Prostate gland (tissue), 2 donors: Measurements from ENCODE around the gene CEP131. TPM values are rescaled to one million over a fixed set of nuclear protein-coding genes. Genes with fewer than 3 reads are reported as not detected.

Experiments
- DNase-seq: peaks from one replicate; pipeline ENCODE4 v3.0.0-alpha.2; 2019; ENCODE audit warnings: low spot score
- H3K27ac ChIP-seq, 2 donors: fragments of 200-600 bp; sonication (generic); 2 replicates each; pipeline ENCODE4 v1.5.1; 2017 to 2019
- H3K27me3 ChIP-seq: fragments of 200-600 bp; sonication (generic); replicated peaks from 2 replicates; pipeline ENCODE4 v1.5.1; 2019; ENCODE audit not compliant: insufficient read depth
- H3K36me3 ChIP-seq, 2 donors: fragments of 200-600 bp; sonication (generic); 1 replicate in 1 of 2; 2 replicates in 1 of 2; pipeline versions ENCODE4 v1.5.1 to v1.8.1; 2017 to 2019
- H3K4me1 ChIP-seq: fragments of 200-600 bp; sonication (generic); replicated peaks from 2 replicates; pipeline ENCODE4 v1.5.1; 2019
- H3K4me3 ChIP-seq, 2 donors: fragments of 200-600 bp; sonication (generic); 2 replicates each; pipeline ENCODE4 v1.5.1; 2017 to 2019
- H3K9me3 ChIP-seq: fragments of 200-600 bp; sonication (generic); 2 replicates; pipeline ENCODE4 v1.5.1; 2017
- CTCF ChIP-seq, 4 experiments: fragments of 200-600 bp in 2 of 4; fragments of 450-650 bp in 2 of 4; sonication (generic) in 2 of 4; IDR thresholded peaks; 1 replicate in 3 of 4; 2 replicates in 1 of 4; pipeline ENCODE4 v1.5.1; 2016 to 2019; ENCODE audit warnings: antibody characterized with exemption in 4 of 4, mild to moderate bottlenecking in 2 of 4, moderate library complexity in 2 of 4
- POLR2A ChIP-seq: fragments of 450-650 bp; IDR thresholded peaks from one replicate; pipeline ENCODE4 v1.6.1; 2016; ENCODE audit warnings: antibody characterized with exemption, mild to moderate bottlenecking
- POLR2AphosphoS5 ChIP-seq: sonication (generic); formaldehyde crosslinking; IDR thresholded peaks from one replicate; pipeline ENCODE4 v1.6.1; 2017; ENCODE audit warnings: antibody characterized with exemption
- WGBS: methylation state at CpG from one replicate; pipeline ENCODE4 v1.1.5; 2018; 5-methylcytosine and 5-hydroxymethylcytosine counted together
- intact Hi-C: fragments of 100-400 bp; cut with DNase I; formaldehyde crosslinking; loops from one replicate; pipeline ENCODE4 v1.14.2; 2022
- total RNA-seq, 2 donors: library from RNA; depleted of rRNA; stranded (reverse); fragments of >200 nt; gene quantifications; one replicate each; pipeline ENCODE4 v1.1.0, GENCODE V29; 2016

The CEP131 gene
- total RNA-seq, 2 donors from 2014 or later, result 7.1 to 24.0 TPM

DNA sequence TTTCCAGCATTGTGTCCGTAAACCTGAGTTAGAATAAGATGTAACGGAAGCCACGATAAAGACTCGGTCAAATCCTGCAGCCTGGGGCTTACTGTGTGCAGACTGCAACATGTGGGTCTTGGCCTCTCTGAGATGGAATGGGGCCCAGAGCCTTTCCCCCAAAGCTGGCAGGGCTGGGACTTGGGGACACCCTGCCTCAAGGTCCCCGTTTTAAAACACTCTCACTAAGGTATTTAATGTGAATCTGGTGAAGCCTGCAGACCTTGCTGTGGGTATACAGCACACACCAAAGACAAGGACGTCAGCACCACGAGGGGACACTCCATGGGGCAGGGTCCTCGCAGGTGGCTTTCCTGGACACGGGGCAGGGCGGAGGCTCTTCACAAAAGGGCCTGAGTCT, 18.4 kb upstream of the CEP131 start:
- peaks cover 7% of the 10 kb centered on the region for H3K4me1 ChIP-seq
- no peaks in the 10 kb centered on the region for H3K36me3 ChIP-seq
- 89% methylated on average over 10 of the region's 10 CpGs for WGBS
- TF ChIP-seq POLR2A, result no peak
- no peak for TF ChIP-seq CTCF (IDR thresholded peaks at IDR 0.05)
- no peak for TF ChIP-seq POLR2AphosphoS5
- H3K27me3 ChIP-seq, result no peaks in the 10 kb centered on the region
- H3K9me3 ChIP-seq, result no peaks in the 10 kb centered on the region
- intact Hi-C loops, result loop anchor here (5.0 to 10.0 kb wide), 2 partner anchors 99 to 246 kb away; partner anchors contain the start of gene CHMP6
- H3K4me3 ChIP-seq, result no peak overlapping the region
- DNase-seq, result no peak
- no peak overlapping the region for H3K27ac ChIP-seq

DNA sequence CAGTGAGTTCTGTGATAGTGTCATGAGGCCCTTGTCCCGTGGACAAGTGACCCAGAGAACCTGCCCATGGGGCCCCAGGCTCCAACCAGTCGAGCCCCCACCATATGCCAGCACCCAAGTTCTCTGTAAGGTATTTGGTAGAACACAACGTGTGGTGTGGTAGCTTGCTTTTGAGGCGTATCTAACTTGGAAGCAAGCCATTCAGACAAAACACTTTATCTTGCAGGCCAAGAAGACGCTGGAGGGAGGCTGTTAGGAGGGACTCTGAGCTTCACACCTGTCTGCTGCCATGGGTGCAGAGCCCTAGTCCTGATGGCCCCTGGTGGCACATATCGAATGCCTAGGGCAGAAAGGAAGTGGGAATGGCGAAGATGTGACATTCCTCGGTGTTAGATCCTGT, 18.0 kb upstream of the CEP131 start:
- intact Hi-C loops, result loop anchor here (5.0 to 10.0 kb wide), 2 partner anchors 98 to 246 kb away; partner anchors contain the start of gene CHMP6

DNA sequence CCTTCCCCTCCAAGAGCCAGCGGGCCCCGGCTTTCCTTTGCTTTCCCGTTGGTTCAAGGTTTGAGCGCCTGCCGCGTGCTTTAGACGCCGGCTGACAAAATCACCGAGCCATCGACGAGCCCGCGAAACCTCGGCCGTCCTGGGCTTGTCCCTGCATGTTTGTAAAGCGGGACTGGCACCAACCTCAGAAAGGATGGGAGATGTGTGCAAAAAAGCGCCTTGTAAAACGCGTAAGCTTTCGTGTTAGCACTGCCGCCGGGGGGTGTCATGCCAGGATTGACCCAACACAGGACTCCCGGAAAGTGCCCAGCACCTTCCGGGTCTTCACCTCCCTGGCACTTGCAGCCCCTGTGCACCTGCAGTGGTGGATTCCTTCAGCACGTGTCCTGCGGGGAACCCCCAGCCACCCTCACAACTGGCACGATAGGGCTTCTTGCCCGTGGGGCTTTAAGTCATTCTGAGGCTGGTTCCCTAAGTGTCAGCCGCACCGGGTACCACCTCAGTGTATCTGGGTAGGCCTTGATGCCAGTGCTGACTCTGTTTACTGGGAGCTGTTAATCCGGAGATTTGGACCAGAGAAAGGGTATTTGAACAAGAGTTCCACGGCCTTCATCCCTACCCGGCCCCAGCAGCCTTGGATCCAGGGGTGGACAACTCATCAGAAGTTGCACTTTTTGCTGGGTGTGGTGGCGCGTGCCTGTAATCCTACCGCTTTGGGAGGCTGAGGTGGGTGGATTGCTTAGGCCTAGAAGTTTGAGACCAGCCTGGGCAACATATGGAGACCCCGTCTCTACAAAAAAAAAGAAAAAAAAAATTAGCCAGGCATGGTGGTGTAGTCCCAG, 17.2 kb upstream of the CEP131 start:
- peak overlapping the region; percentile 75 to 76 for H3K27ac ChIP-seq
- DNase-seq, result no peak

More for the DNA sequence above, 18.0 kb upstream of the CEP131 start:
- H3K27ac ChIP-seq, result no peak overlapping the region
- DNase-seq, result no peak
- WGBS, result 69% methylated on average over 8 of the region's 8 CpGs
- TF ChIP-seq CTCF (IDR thresholded peaks at IDR 0.05) (no peak), POLR2AphosphoS5 (no peak), POLR2A (no peak)
- peaks cover 7% of the 10 kb centered on the region for H3K4me1 ChIP-seq
- no peaks in the 10 kb centered on the region for H3K36me3 ChIP-seq
- H3K4me3 ChIP-seq, result no peak overlapping the region
- H3K9me3 ChIP-seq, result no peaks in the 10 kb centered on the region
- no peaks in the 10 kb centered on the region for H3K27me3 ChIP-seq

DNA sequence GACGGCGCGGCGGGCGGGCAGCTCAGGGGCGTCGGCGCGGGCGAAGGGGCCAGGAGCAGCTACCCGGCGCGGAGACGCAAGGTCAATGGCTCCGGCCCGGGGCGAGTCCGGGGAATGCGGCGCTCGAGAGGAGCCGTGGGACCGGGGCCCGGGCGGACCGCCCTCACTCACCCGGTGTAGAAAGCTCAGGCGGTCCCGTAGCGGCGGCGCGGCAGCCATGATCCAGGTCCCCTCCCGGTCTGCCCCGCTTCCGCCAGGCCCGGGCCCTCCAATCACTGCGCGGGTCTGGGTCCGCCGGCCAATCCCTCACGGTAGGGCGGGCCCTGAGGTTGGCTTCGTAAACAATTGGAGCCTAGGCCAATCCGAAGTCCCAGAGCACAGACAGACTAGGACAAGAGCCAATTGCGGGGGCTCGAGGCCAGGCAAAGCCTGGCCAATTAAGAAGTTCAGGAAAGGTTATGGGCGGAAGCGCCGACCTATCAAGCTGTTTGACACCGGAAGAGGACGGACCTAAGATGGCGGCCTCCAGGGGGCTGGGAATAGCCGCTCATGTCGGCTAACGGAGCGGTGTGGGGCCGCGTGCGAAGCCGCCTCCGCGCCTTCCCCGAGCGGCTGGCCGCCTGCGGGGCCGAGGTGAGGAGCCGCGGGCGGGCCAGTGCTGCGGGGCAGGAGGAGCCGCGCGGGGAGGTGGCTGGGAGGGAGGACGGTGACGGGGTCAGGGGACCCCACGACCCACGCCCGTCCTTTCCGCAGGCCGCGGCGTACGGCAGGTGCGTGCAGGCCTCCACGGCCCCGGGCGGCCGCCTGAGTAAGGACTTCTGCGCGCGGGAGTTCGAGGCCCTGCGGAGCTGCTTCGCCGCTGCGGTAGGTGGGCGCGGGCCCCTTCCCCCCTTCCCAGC, 16.3 kb upstream of the CEP131 start, which contains the start of the genes NDUFAF8 and TEPSIN:
Gene NDUFAF8 (plus strand): TSS at position 504 of the 899 bp plus-strand sequence. CDS start 46 bp downstream, at position 550.
Gene TEPSIN (minus strand): TSS at position 241 of the 899 bp plus-strand sequence. CDS start 22 bp downstream, at position 219.
- peak within 1 kb of the TSS; percentile 75 to 76 for H3K27ac ChIP-seq
- WGBS, result under 1% methylated on average over 68 of the region's 100 CpGs

More for the DNA sequence above, 17.2 kb upstream of the CEP131 start:
- Histone ChIP-seq H3K36me3 (no peaks in the 10 kb centered on the region), H3K4me1 (peaks cover 7% of the 10 kb centered on the region), H3K27me3 (no peaks in the 10 kb centered on the region), H3K9me3 (no peaks in the 10 kb centered on the region), H3K4me3 (peak overlapping the region; percentile 87 to 98)
- intact Hi-C loops, result loop anchor here (5.0 to 10.0 kb wide), 2 partner anchors 98 to 245 kb away; partner anchors contain the start of gene CHMP6
- TF ChIP-seq CTCF (IDR thresholded peaks at IDR 0.05), result no peak
- TF ChIP-seq POLR2AphosphoS5, result no peak
- TF ChIP-seq POLR2A, result no peak
- WGBS, result 13% methylated on average over 35 of the region's 37 CpGs

More for the DNA sequence above, 16.3 kb upstream of the CEP131 start, which contains the start of the genes NDUFAF8 and TEPSIN:
- H3K36me3 ChIP-seq, result no peaks in the 10 kb centered on the region
- H3K4me3 ChIP-seq, result peak within 1 kb of the TSS; percentile 87 to 98
- H3K27me3 ChIP-seq, result no peaks in the 10 kb centered on the region
- intact Hi-C loops, result no loop called here
- peak; percentile 99 for DNase-seq
- H3K4me1 ChIP-seq, result peaks cover 7% of the 10 kb centered on the region
- no peaks in the 10 kb centered on the region for H3K9me3 ChIP-seq
- TF ChIP-seq CTCF (IDR thresholded peaks at IDR 0.05), result peak in 3 of 4 experiments; percentile 11 to 55 (median 34)
- peak; percentile 40 for TF ChIP-seq POLR2A
- peak; percentile 93 for TF ChIP-seq POLR2AphosphoS5
